HepG2 (cell line): ENCODE data around the gene NLRP14. TPM values are rescaled to one million over a fixed set of nuclear protein-coding genes. Genes with fewer than 3 reads are reported as not detected.

Experiments used
- ATRX ChIP-seq: sonication (generic); formaldehyde crosslinking; IDR thresholded peaks from 2 replicates; pipeline ENCODE4 v1.4.0; 2020; ENCODE audit warnings: missing genetic modification reagents, borderline replicate concordance
- FOXK2 ChIP-seq: fragments of 450-650 bp; IDR thresholded peaks from 2 replicates; pipeline ENCODE4 v1.6.1; 2016
- GABPA ChIP-seq, 2 experiments: IDR thresholded peaks; 2 replicates each; pipeline ENCODE4 v1.6.1; 2011 to 2016; ENCODE audit warnings: low read depth in 2 of 2, low read length in 1 of 2, missing biosample characterization in 1 of 2, missing genetic modification characterization in 1 of 2
- ZNF354B ChIP-seq: sonication (generic); formaldehyde crosslinking; IDR thresholded peaks from 2 replicates; pipeline ENCODE4 v1.8.0; 2022; ENCODE audit warnings: mild to moderate bottlenecking, missing genetic modification reagents
- ZNF530 ChIP-seq: sonication (generic); formaldehyde crosslinking; IDR thresholded peaks from 2 replicates; pipeline ENCODE4 v1.5.0; 2020; ENCODE audit warnings: low read depth, mild to moderate bottlenecking, missing genetic modification reagents
- polyA plus RNA-seq, 8 experiments: library from polyadenylated mRNA; depleted of rRNA in 3 of 8; stranded (reverse) in 7 of 8; unstranded in 1 of 8; fragments of >200 nt; fragmentation: Illumina TruSeq in 4 of 8; extraction: Trizol in 4 of 8; gene quantifications; 2 replicates each; pipeline versions ENCODE4 v1.2.1 to v1.2.3, GENCODE V29; 2011 to 2016; ENCODE audit warnings: low read depth in 4 of 8, missing spikeins in 1 of 8, mixed read lengths in 1 of 8; ENCODE audit not compliant: insufficient read depth in 1 of 8
- total RNA-seq, 5 experiments: library from RNA; depleted of rRNA; stranded (reverse); fragments of >200 nt; fragmentation: Illumina TruSeq; extraction: Trizol; gene quantifications; 2 replicates each; pipeline ENCODE4 v1.2.3, GENCODE V29; 2016; ENCODE audit warnings: low read depth in 1 of 5
- TF ChIP-seq, protein P1 (sequence below): sonication (generic); formaldehyde crosslinking; IDR thresholded peaks from one replicate; pipeline ENCODE4 v1.5.1; 2020; ENCODE audit warnings: mild to moderate bottlenecking, missing genetic modification reagents; ENCODE audit errors: not compliant biosample characterization

Gene NLRP14
- total and polyA plus RNA-seq, 2 of the 13 experiments (the other 11 are each of a cell fraction or from before 2014, with no cell fraction given): not detected

DNA sequence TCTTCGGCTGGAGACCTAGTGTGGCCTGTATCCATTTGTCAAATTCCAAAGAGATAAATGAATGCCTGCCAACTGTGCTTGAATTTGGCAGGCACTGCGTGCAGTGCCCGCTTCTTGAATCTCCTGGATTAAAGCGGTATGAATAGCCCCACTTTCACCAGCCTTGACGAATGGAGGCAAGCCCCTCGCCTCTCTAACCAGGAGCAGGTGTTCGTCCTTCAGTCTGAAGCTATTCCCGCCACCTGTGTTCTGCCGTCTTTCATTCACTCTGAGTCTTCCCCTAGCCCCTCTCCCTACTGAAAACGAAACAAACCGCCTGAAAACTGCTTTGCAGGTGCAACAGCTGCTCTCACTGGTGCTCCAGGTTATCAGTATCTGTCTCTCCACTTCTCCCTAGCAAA, 11.2 kb downstream of the NLRP14 start (continued):
- TF ChIP-seq, protein P1, sequence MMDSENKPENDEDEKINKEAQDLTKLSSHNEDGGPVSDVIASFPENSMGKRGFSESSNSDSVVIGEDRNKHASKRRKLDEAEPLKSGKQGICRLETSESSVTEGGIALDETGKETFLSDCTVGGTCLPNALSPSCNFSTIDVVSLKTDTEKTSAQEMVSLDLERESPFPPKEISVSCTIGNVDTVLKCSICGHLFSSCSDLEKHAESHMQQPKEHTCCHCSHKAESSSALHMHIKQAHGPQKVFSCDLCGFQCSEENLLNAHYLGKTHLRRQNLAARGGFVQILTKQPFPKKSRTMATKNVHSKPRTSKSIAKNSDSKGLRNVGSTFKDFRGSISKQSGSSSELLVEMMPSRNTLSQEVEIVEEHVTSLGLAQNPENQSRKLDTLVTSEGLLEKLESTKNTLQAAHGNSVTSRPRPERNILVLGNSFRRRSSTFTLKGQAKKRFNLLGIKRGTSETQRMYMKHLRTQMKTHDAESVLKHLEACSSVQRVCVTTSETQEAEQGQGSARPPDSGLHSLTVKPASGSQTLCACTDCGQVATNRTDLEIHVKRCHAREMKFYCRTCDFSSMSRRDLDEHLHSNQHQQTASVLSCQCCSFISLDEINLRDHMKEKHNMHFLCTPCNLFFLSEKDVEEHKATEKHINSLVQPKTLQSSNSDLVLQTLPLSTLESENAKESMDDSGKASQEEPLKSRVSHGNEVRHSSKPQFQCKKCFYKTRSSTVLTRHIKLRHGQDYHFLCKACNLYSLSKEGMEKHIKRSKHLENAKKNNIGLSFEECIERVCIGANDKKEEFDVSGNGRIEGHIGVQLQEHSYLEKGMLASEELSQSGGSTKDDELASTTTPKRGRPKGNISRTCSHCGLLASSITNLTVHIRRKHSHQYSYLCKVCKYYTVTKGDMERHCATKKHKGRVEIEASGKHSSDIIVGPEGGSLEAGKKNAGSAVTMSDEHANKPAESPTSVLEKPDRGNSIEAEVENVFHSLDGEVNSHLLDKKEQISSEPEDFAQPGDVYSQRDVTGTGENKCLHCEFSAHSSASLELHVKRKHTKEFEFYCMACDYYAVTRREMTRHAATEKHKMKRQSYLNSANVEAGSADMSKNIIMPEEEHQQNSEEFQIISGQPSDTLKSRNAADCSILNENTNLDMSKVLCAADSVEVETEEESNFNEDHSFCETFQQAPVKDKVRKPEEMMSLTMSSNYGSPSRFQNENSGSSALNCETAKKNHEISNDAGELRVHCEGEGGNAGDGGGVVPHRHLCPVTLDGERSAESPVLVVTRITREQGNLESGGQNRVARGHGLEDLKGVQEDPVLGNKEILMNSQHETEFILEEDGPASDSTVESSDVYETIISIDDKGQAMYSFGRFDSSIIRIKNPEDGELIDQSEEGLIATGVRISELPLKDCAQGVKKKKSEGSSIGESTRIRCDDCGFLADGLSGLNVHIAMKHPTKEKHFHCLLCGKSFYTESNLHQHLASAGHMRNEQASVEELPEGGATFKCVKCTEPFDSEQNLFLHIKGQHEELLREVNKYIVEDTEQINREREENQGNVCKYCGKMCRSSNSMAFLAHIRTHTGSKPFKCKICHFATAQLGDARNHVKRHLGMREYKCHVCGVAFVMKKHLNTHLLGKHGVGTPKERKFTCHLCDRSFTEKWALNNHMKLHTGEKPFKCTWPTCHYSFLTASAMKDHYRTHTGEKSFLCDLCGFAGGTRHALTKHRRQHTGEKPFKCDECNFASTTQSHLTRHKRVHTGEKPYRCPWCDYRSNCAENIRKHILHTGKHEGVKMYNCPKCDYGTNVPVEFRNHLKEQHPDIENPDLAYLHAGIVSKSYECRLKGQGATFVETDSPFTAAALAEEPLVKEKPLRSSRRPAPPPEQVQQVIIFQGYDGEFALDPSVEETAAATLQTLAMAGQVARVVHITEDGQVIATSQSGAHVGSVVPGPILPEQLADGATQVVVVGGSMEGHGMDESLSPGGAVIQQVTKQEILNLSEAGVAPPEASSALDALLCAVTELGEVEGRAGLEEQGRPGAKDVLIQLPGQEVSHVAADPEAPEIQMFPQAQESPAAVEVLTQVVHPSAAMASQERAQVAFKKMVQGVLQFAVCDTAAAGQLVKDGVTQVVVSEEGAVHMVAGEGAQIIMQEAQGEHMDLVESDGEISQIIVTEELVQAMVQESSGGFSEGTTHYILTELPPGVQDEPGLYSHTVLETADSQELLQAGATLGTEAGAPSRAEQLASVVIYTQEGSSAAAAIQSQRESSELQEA (CRISPR knock-in tag): no peak
- no peak for TF ChIP-seq FOXK2
- TF ChIP-seq ZNF530 (CRISPR knock-in tag): no peak
- no peak for TF ChIP-seq GABPA (IDR thresholded peaks at IDR 0.05; ENCODE audit: low read depth, low read length)
- no peak for TF ChIP-seq GABPA (CRISPR knock-in tag; IDR thresholded peaks at IDR 0.05; ENCODE audit: low read depth)
- no peak for TF ChIP-seq ZNF354B (CRISPR knock-in tag)
- TF ChIP-seq ATRX (CRISPR knock-in tag): no peak
